IMR-90 (cell line): ENCODE results near the gene FOXQ1. TPM values are rescaled to one million over a fixed set of nuclear protein-coding genes. Genes with fewer than 3 reads are reported as not detected.

Source experiments
- ATAC-seq: fragments of 200-7000 bp; cut with Tn5 transposase; 2 replicates; pipeline ENCODE4 v1.9.1; 2020; ENCODE audit warnings: low read depth, mild to moderate bottlenecking, moderate library complexity
- BruUV-seq: library from RNA; stranded (reverse); fragments of 400-500 nt; replicated peaks from 2 replicates; lab custom pipeline; 2021; lab: Mats Ljungman, UMichigan
- CTCF ChIA-PET: fragments of 300-600 bp; formaldehyde crosslinking; extraction: SDS; loops from one replicate; lab custom pipeline; 2021; ENCODE audit warnings: antibody characterized with exemption; lab: Yijun Ruan, JAX
- POLR2A ChIA-PET: fragments of 300-600 bp; sonication (Branson Sonifier 250); formaldehyde crosslinking; loops from one replicate; lab custom pipeline; 2022; ENCODE audit warnings: antibody characterized with exemption; ENCODE audit not compliant: unreplicated experiment; lab: Charles Lee
- DNase-seq: peaks from one replicate; pipeline ENCODE4 v3.0.0; 2013
- H2AFZ ChIP-seq: replicated peaks from 2 replicates; pipeline ENCODE3; 2013; ENCODE audit warnings: low read length, mild to moderate bottlenecking; ENCODE audit not compliant: poor library complexity
- H2AK5ac ChIP-seq: 2 replicates; pipeline ENCODE4 v1.6.1; 2013; ENCODE audit warnings: low read depth, low read length, inconsistent platforms
- H2AK9ac ChIP-seq: replicated peaks from 2 replicates; pipeline ENCODE3; 2013; ENCODE audit warnings: mild to moderate bottlenecking, low read depth, low read length, moderate library complexity; ENCODE audit not compliant: poor library complexity
- H2BK120ac ChIP-seq: 2 replicates; pipeline ENCODE4 v1.6.1; 2013; ENCODE audit warnings: low read depth, low read length, inconsistent platforms
- H2BK15ac ChIP-seq: 3 replicates; pipeline ENCODE4 v1.6.1; 2013; ENCODE audit warnings: low read depth, low read length, inconsistent platforms
- H2BK20ac ChIP-seq: 2 replicates; pipeline ENCODE4 v1.6.1; 2013; ENCODE audit warnings: low read depth, mild to moderate bottlenecking, inconsistent platforms, low read length, moderate library complexity
- H2BK5ac ChIP-seq: 2 replicates; pipeline ENCODE4 v1.6.1; 2013; ENCODE audit warnings: mild to moderate bottlenecking, low read depth, low read length, inconsistent platforms; ENCODE audit not compliant: poor library complexity, severe bottlenecking
- H3K14ac ChIP-seq: replicated peaks from 2 replicates; pipeline ENCODE4 v1.6.1; 2013; ENCODE audit warnings: low read depth, low read length, inconsistent platforms
- H3K18ac ChIP-seq: 2 replicates; pipeline ENCODE4 v1.6.1; 2013; ENCODE audit warnings: low read depth, low read length, control low read depth
- H3K23ac ChIP-seq: 2 replicates; pipeline ENCODE4 v1.6.1; 2013; ENCODE audit warnings: low read depth, low read length, inconsistent platforms
- H3K27ac ChIP-seq: 2 replicates; pipeline ENCODE4 v1.5.1; 2013; ENCODE audit warnings: mild to moderate bottlenecking, control low read depth, low read length; ENCODE audit not compliant: insufficient read depth
- H3K27me3 ChIP-seq: 2 replicates; pipeline ENCODE4 v1.6.1; 2013; ENCODE audit warnings: low read length; ENCODE audit not compliant: control insufficient read depth, insufficient read depth
- H3K36me3 ChIP-seq: 2 replicates; pipeline ENCODE4 v1.6.1; 2013; ENCODE audit warnings: low read length, mixed read lengths; ENCODE audit not compliant: control insufficient read depth, insufficient read depth
- H3K4ac ChIP-seq: 2 replicates; pipeline ENCODE4 v1.6.1; 2013; ENCODE audit warnings: low read depth, low read length, inconsistent platforms
- H3K4me1 ChIP-seq: 2 replicates; pipeline ENCODE4 v1.6.1; 2013; ENCODE audit warnings: low read length, mixed read lengths; ENCODE audit not compliant: control insufficient read depth, insufficient read depth
- H3K4me2 ChIP-seq: 2 replicates; pipeline ENCODE4 v1.6.1; 2013; ENCODE audit warnings: low read depth, mild to moderate bottlenecking, control low read depth, low read length, moderate library complexity
- H3K4me3 ChIP-seq: 2 replicates; pipeline ENCODE4 v1.5.1; 2013; ENCODE audit warnings: low read depth, mild to moderate bottlenecking, control low read depth, low read length, moderate library complexity; ENCODE audit not compliant: insufficient read depth
- H3K56ac ChIP-seq: 2 replicates; pipeline ENCODE4 v1.6.1; 2013; ENCODE audit warnings: low read length, inconsistent platforms; ENCODE audit not compliant: insufficient read depth; ENCODE audit errors: extremely low read depth
- H3K79me1 ChIP-seq, 2 experiments: 2 replicates each; pipeline ENCODE4 v1.6.1; 2013; ENCODE audit warnings: low read length in 2 of 2, inconsistent platforms in 1 of 2, low read depth in 1 of 2
- H3K9ac ChIP-seq: 2 replicates; pipeline ENCODE4 v1.6.1; 2013; ENCODE audit warnings: low read depth, low read length, control low read depth
- H3K9me1 ChIP-seq: 2 replicates; pipeline ENCODE4 v1.6.1; 2013; ENCODE audit warnings: low read length, inconsistent platforms; ENCODE audit not compliant: insufficient read depth
- H3K9me3 ChIP-seq: 2 replicates; pipeline ENCODE4 v1.6.1; 2013; ENCODE audit warnings: low read length; ENCODE audit not compliant: control insufficient read depth, insufficient read depth
- H4K20me1 ChIP-seq: 2 replicates; pipeline ENCODE4 v1.6.1; 2013; ENCODE audit warnings: low read length, inconsistent platforms; ENCODE audit not compliant: insufficient read depth
- H4K5ac ChIP-seq: 2 replicates; pipeline ENCODE4 v1.6.1; 2013; ENCODE audit warnings: mild to moderate bottlenecking, low read depth, low read length, control low read depth
- H4K8ac ChIP-seq, 2 experiments: 2 replicates each; pipeline ENCODE4 v1.6.1; 2013; ENCODE audit warnings: low read depth in 2 of 2, low read length in 2 of 2, control low read depth in 1 of 2, inconsistent platforms in 1 of 2
- H4K91ac ChIP-seq: 2 replicates; pipeline ENCODE4 v1.6.1; 2013; ENCODE audit warnings: low read depth, low read length, inconsistent platforms; ENCODE audit not compliant: insufficient read depth
- BHLHE40 ChIP-seq: fragments of 150-350 bp; IDR thresholded peaks from 2 replicates; pipeline ENCODE4 v1.6.1; 2016; ENCODE audit warnings: mild to moderate bottlenecking, low read depth, low read length
- RAD21 ChIP-seq: IDR thresholded peaks from 2 replicates; pipeline ENCODE4 v1.6.1; 2012; ENCODE audit warnings: low read length, improper control_type of control experiment
- SMC3 ChIP-seq: fragments of 150-350 bp; IDR thresholded peaks from 2 replicates; pipeline ENCODE4 v1.6.1; 2016; ENCODE audit warnings: low read depth, mild to moderate bottlenecking, antibody characterized with exemption, low read length, moderate library complexity
- WGBS, 2 experiments: methylation state at CpG; one replicate each; pipeline versions ENCODE4 v1.1.5 to v1.1.7; 2013; ENCODE audit warnings: missing lambda C conversion rate in 2 of 2; ENCODE audit not compliant: insufficient read length in 1 of 2; ENCODE audit errors: extremely low coverage in 2 of 2; 5-methylcytosine and 5-hydroxymethylcytosine counted together
- dilution Hi-C: fragments of 300-500 bp; cut with HindIII; formaldehyde crosslinking; loops from one replicate; pipeline ENCODE4 v1.14.3; 2018; ENCODE audit warnings: low sequenced_read_pairs; ENCODE audit not compliant: unreplicated experiment
- in situ Hi-C: fragments of 300-500 bp; cut with MboI; formaldehyde crosslinking; loops from 3 replicates; pipeline ENCODE4 v1.14.3; 2019; ENCODE audit warnings: low sequenced_read_pairs, inconsistent platforms, mixed read lengths
- intact Hi-C: fragments of 100-400 bp; cut with micrococcal nuclease; formaldehyde crosslinking; loops from 2 replicates; pipeline ENCODE4 v1.10.0; 2022
- polyA plus RNA-seq, 3 experiments: library from polyadenylated mRNA; depleted of rRNA; stranded (reverse); fragments of >200 nt; gene quantifications; 2 replicates each; pipeline ENCODE4 v1.2.3, GENCODE V29; 2012; ENCODE audit warnings: low replicate concordance in 1 of 3
- total RNA-seq: library from RNA; depleted of rRNA; stranded (reverse); fragments of >200 nt; gene quantifications from 2 replicates; pipeline ENCODE4 v1.2.3, GENCODE V29; 2012
- TF ChIP-seq, protein P1 (sequence below): fragments of 150-350 bp; IDR thresholded peaks from 2 replicates; pipeline ENCODE4 v1.6.1; 2016; ENCODE audit warnings: low read depth, mild to moderate bottlenecking, low read length, moderate library complexity, borderline replicate concordance
- TF ChIP-seq, protein P2 (sequence below): conservative IDR thresholded peaks from 2 replicates; pipeline ENCODE4 v1.5.1; 2012; ENCODE audit warnings: mild to moderate bottlenecking, low read depth, low read length, improper control_type of control experiment

Gene FOXQ1
- total and polyA plus RNA-seq, 2 of the 4 experiments (the other 2 are of a cell fraction): not detected

DNA sequence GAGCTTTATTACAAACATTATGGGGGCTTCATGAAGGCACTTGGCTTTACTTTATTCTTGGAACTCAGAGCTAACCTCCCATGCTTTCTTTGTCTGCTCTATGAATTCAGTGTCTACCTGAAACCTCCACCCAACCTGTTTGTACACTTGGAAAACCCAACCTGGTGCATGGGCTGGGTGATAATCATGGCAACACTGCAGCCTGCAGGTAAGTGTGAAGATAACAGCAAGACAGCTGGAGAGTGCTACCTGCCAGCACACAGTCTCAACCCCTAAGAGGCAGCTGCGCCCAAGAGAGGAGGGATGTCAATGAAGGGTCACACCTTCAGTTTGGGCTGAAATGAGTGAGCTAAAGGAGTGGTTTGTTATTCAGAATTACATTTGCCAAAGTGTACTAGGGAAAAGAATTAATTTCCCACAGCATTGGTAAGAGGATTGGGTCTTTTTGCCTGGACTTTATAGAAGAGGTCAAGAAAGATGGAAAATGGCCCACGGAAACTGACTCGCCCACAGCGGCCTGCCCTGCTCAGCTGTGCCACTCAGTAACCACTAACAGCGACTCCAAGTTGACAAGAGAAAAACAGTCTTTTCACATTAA lies 24.4 kb downstream of the FOXQ1 start:
- Histone ChIP-seq H3K14ac (no peak overlapping the region), H3K79me1 (no peaks in the 10 kb centered on the region), H3K9me3 (no peaks in the 10 kb centered on the region), H4K8ac (no peak overlapping the region), H3K18ac (no peak overlapping the region), H3K27me3 (no peaks in the 10 kb centered on the region), H3K9ac (no peak overlapping the region), H4K20me1 (no peaks in the 10 kb centered on the region), H3K56ac (no peak overlapping the region), H4K5ac (no peak overlapping the region), H3K9me1 (no peaks in the 10 kb centered on the region), H3K4me3 (no peak overlapping the region), H2BK15ac (peak overlapping the region; percentile 14; the same call in 1 of the 3 replicates), H3K27ac (no peak overlapping the region), H2BK5ac (no peak overlapping the region), H2AK5ac (peak overlapping the region; percentile 11; the same call in 1 of the 2 replicates), H2BK120ac (no peak overlapping the region), H2BK20ac (no peak overlapping the region), H3K23ac (no peak overlapping the region), H3K4ac (no peak overlapping the region), H2AFZ (no peak overlapping the region), H2AK9ac (no peak overlapping the region), H3K36me3 (no peaks in the 10 kb centered on the region), H3K4me2 (no peak overlapping the region), H4K91ac (no peak overlapping the region), H3K4me1 (peaks cover 7% of the 10 kb centered on the region; the same call in 1 of the 2 replicates)
- ChIA-PET POLR2A (interaction anchor here (0.6 kb wide), 1 partner anchor 28 kb away, joined by 5 read pairs; no protein-coding TSS in a partner anchor), CTCF (no interaction called here)
- dilution Hi-C loops: no loop called here
- intact Hi-C loops: no loop called here
- no CpG with 5 or more reads among the region's 5 CpGs for WGBS, 2 experiments
- no peak for DNase-seq
- TF ChIP-seq, protein P1, sequence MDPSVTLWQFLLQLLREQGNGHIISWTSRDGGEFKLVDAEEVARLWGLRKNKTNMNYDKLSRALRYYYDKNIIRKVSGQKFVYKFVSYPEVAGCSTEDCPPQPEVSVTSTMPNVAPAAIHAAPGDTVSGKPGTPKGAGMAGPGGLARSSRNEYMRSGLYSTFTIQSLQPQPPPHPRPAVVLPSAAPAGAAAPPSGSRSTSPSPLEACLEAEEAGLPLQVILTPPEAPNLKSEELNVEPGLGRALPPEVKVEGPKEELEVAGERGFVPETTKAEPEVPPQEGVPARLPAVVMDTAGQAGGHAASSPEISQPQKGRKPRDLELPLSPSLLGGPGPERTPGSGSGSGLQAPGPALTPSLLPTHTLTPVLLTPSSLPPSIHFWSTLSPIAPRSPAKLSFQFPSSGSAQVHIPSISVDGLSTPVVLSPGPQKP: no peak
- TF ChIP-seq BHLHE40 (no peak), SMC3 (peak; percentile 23; the same call in 1 of the 2 replicates), RAD21 (peak; percentile 55)
- TF ChIP-seq, protein P2, sequence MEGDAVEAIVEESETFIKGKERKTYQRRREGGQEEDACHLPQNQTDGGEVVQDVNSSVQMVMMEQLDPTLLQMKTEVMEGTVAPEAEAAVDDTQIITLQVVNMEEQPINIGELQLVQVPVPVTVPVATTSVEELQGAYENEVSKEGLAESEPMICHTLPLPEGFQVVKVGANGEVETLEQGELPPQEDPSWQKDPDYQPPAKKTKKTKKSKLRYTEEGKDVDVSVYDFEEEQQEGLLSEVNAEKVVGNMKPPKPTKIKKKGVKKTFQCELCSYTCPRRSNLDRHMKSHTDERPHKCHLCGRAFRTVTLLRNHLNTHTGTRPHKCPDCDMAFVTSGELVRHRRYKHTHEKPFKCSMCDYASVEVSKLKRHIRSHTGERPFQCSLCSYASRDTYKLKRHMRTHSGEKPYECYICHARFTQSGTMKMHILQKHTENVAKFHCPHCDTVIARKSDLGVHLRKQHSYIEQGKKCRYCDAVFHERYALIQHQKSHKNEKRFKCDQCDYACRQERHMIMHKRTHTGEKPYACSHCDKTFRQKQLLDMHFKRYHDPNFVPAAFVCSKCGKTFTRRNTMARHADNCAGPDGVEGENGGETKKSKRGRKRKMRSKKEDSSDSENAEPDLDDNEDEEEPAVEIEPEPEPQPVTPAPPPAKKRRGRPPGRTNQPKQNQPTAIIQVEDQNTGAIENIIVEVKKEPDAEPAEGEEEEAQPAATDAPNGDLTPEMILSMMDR: peak; percentile 26; the same call in 1 of the 2 replicates
- no TSS peak for BruUV-seq
- no peak for ATAC-seq
- in situ Hi-C loops: no loop called here
